H9 (cell line): ENCODE data around the gene RNF111. TPM values are rescaled to one million over a fixed set of nuclear protein-coding genes. Genes with fewer than 3 reads are reported as not detected.

Source experiments
- DNase-seq: peaks from one replicate; pipeline ENCODE4 v3.0.0-alpha.2; 2017
- H2AFZ ChIP-seq: one replicate; pipeline ENCODE4 v1.6.1; 2013; ENCODE audit warnings: mild to moderate bottlenecking, low read length, control low read depth, moderate library complexity
- H2AK5ac ChIP-seq: 2 replicates; pipeline ENCODE4 v1.6.1; 2013; ENCODE audit warnings: low read length, control low read depth, mixed read lengths; ENCODE audit not compliant: insufficient read length
- H2BK120ac ChIP-seq: one replicate; pipeline ENCODE4 v1.6.1; 2013; ENCODE audit warnings: low read depth, mild to moderate bottlenecking, low read length, control low read depth, inconsistent platforms; ENCODE audit not compliant: poor library complexity, severe bottlenecking
- H2BK12ac ChIP-seq: 2 replicates; pipeline ENCODE4 v1.6.1; 2013; ENCODE audit warnings: low read length, control low read depth, mixed read lengths, low read depth; ENCODE audit not compliant: insufficient read length
- H2BK15ac ChIP-seq: 2 replicates; pipeline ENCODE4 v1.6.1; 2013; ENCODE audit warnings: low read depth, low read length, control low read depth
- H2BK20ac ChIP-seq: one replicate; pipeline ENCODE4 v1.6.1; 2013; ENCODE audit warnings: low read depth, mild to moderate bottlenecking, low read length, control low read depth, inconsistent platforms; ENCODE audit not compliant: poor library complexity, severe bottlenecking
- H2BK5ac ChIP-seq: 2 replicates; pipeline ENCODE4 v1.6.1; 2013; ENCODE audit warnings: low read length, control low read depth, mixed read lengths; ENCODE audit not compliant: insufficient read length
- H3K14ac ChIP-seq: 2 replicates; pipeline ENCODE4 v1.6.1; 2013; ENCODE audit warnings: low read length, control low read depth; ENCODE audit not compliant: insufficient read depth
- H3K18ac ChIP-seq: 2 replicates; pipeline ENCODE4 v1.6.1; 2013; ENCODE audit warnings: low read depth, mild to moderate bottlenecking, mixed read lengths, low read length, control low read depth; ENCODE audit not compliant: insufficient read length
- H3K23ac ChIP-seq: 2 replicates; pipeline ENCODE4 v1.6.1; 2013; ENCODE audit warnings: low read length, control low read depth, mixed read lengths, low read depth; ENCODE audit not compliant: insufficient read length
- H3K23me2 ChIP-seq: 2 replicates; pipeline ENCODE4 v1.6.1; 2013; ENCODE audit warnings: low read depth, mild to moderate bottlenecking, mixed read lengths, low read length, control low read depth; ENCODE audit not compliant: insufficient read length, poor library complexity, severe bottlenecking
- H3K27ac ChIP-seq: 2 replicates; pipeline ENCODE4 v1.5.1; 2013; ENCODE audit warnings: low read length, control low read depth, mixed read lengths, low read depth; ENCODE audit not compliant: insufficient read length
- H3K27me3 ChIP-seq: 2 replicates; pipeline ENCODE4 v1.6.1; 2013; ENCODE audit warnings: low read length, control low read depth, inconsistent platforms; ENCODE audit not compliant: insufficient read depth
- H3K4ac ChIP-seq: 2 replicates; pipeline ENCODE4 v1.6.1; 2013; ENCODE audit warnings: low read depth, mild to moderate bottlenecking, control low read depth, inconsistent platforms, low read length, moderate library complexity
- H3K4me1 ChIP-seq: 2 replicates; pipeline ENCODE4 v1.6.1; 2013; ENCODE audit warnings: low read length, control low read depth, inconsistent platforms; ENCODE audit not compliant: insufficient read depth
- H3K4me2 ChIP-seq: 2 replicates; pipeline ENCODE4 v1.6.1; 2013; ENCODE audit warnings: low read length, control low read depth, mixed read lengths; ENCODE audit not compliant: insufficient read length, insufficient read depth
- H3K56ac ChIP-seq: 2 replicates; pipeline ENCODE4 v1.6.1; 2013; ENCODE audit warnings: low read depth, mild to moderate bottlenecking, mixed read lengths, low read length, control low read depth; ENCODE audit not compliant: insufficient read length
- H3K79me1 ChIP-seq: 2 replicates; pipeline ENCODE4 v1.6.1; 2013; ENCODE audit warnings: low read depth, mild to moderate bottlenecking, moderate library complexity, low read length, control low read depth, inconsistent platforms; ENCODE audit not compliant: insufficient read depth, poor library complexity, severe bottlenecking
- H3K79me2 ChIP-seq: 2 replicates; pipeline ENCODE4 v1.6.1; 2013; ENCODE audit warnings: low read length, control low read depth, inconsistent platforms; ENCODE audit not compliant: insufficient read depth
- H3K9ac ChIP-seq: 2 replicates; pipeline ENCODE4 v1.6.1; 2013; ENCODE audit warnings: low read length, control low read depth, mixed read lengths; ENCODE audit not compliant: insufficient read length; ENCODE audit errors: extremely low read depth
- H3K9me3 ChIP-seq: one replicate; pipeline ENCODE4 v1.6.1; 2013; ENCODE audit warnings: low read depth, low read length, inconsistent platforms; ENCODE audit not compliant: control insufficient read depth
- H3T11ph ChIP-seq: one replicate; pipeline ENCODE4 v1.6.1; 2013; ENCODE audit warnings: mild to moderate bottlenecking, low read length, control low read depth, inconsistent platforms
- H4K20me1 ChIP-seq: one replicate; pipeline ENCODE4 v1.6.1; 2013; ENCODE audit not compliant: control insufficient read depth, insufficient read length, insufficient read depth
- H4K5ac ChIP-seq: 2 replicates; pipeline ENCODE4 v1.6.1; 2013; ENCODE audit warnings: low read depth, mild to moderate bottlenecking, mixed read lengths, low read length, control low read depth; ENCODE audit not compliant: insufficient read length
- H4K8ac ChIP-seq: replicated peaks from 2 replicates; pipeline ENCODE4 v1.6.1; 2013; ENCODE audit warnings: low read length, control low read depth, mixed read lengths, low read depth; ENCODE audit not compliant: insufficient read length
- H4K91ac ChIP-seq: 2 replicates; pipeline ENCODE4 v1.6.1; 2013; ENCODE audit warnings: low read depth, mild to moderate bottlenecking, moderate library complexity, mixed read lengths, low read length, control low read depth; ENCODE audit not compliant: insufficient read length
- H3K27ac Mint-ChIP-seq, 3 experiments: 2 replicates in 2 of 3; 3 replicates in 1 of 3; pipeline ENCODE4 v1.8.0; 2020 to 2021; ENCODE audit warnings: mixed read lengths in 3 of 3, mild to moderate bottlenecking in 1 of 3, moderate library complexity in 1 of 3
- H3K27me3 Mint-ChIP-seq: 2 replicates; pipeline ENCODE4 v1.8.0; 2021; ENCODE audit warnings: low read depth, mild to moderate bottlenecking, moderate library complexity, mixed read lengths
- H3K36me3 Mint-ChIP-seq, 3 experiments: 2 replicates in 2 of 3; 3 replicates in 1 of 3; pipeline ENCODE4 v1.8.0; 2020 to 2021; ENCODE audit warnings: low read depth in 3 of 3, mixed read lengths in 3 of 3; ENCODE audit not compliant: insufficient read depth in 1 of 3
- H3K4me1 Mint-ChIP-seq, 2 experiments: 2 replicates each; pipeline ENCODE4 v1.8.0; 2020; ENCODE audit warnings: mixed read lengths in 2 of 2
- H3K4me3 Mint-ChIP-seq, 2 experiments: 2 replicates in 1 of 2; 3 replicates in 1 of 2; pipeline ENCODE4 v1.8.0; 2020 to 2021; ENCODE audit warnings: mild to moderate bottlenecking in 2 of 2, mixed read lengths in 2 of 2, moderate library complexity in 1 of 2
- H3K9me3 Mint-ChIP-seq, 2 experiments: 2 replicates in 1 of 2; 3 replicates in 1 of 2; pipeline ENCODE4 v1.8.0; 2020; ENCODE audit warnings: mild to moderate bottlenecking in 2 of 2, mixed read lengths in 2 of 2, moderate library complexity in 1 of 2
- CTCF ChIP-seq: fragments of 200-600 bp; sonication (generic); conservative IDR thresholded peaks from 3 replicates; pipeline ENCODE4 v1.8.0; 2021; ENCODE audit warnings: antibody characterized with exemption, mild to moderate bottlenecking
- WGBS: extraction: QIAGEN DNeasy Blood & Tissue Kit; methylation state at CpG from one replicate; pipeline ENCODE4 v1.1.7; 2013; ENCODE audit warnings: missing lambda C conversion rate, low lambda C conversion rate, mixed read lengths; ENCODE audit not compliant: insufficient read length; ENCODE audit errors: extremely low coverage; 5-methylcytosine and 5-hydroxymethylcytosine counted together
- total RNA-seq: library from RNA; stranded (reverse); gene quantifications from 2 replicates; pipeline ENCODE4 v1.2.1, GENCODE V29; 2021

Gene RNF111
- total RNA-seq, 1 experiment from 2014 or later = 28.0 TPM

GRCh38 chr15:59094077-59094476 lies 106.6 kb downstream of the RNF111 start:
- WGBS = no CpG with 5 or more reads among the region's 1 CpG
- Mint-ChIP-seq H3K27ac (no peak overlapping the region), H3K27me3 (no peaks in the 10 kb centered on the region), H3K9me3 (no peaks in the 10 kb centered on the region), H3K4me3 (no peak overlapping the region), H3K36me3 (peaks cover 3 to 43% (median 40%) of the 10 kb centered on the region in 3 experiments; a peak in 5 of 7 replicates), H3K4me1 (no peaks in the 10 kb centered on the region)
- Histone ChIP-seq H3K79me2 (no peaks in the 10 kb centered on the region), H4K8ac (no peak overlapping the region), H3K18ac (no peak overlapping the region), H2BK120ac (no peak overlapping the region), H4K91ac (no peak overlapping the region), H2BK12ac (no peak overlapping the region), H3K23ac (no peak overlapping the region), H3K27ac (no peak overlapping the region), H4K5ac (no peak overlapping the region), H2BK5ac (no peak overlapping the region), H2AFZ (no peak overlapping the region), H3K23me2 (no peaks in the 10 kb centered on the region), H3K4me1 (no peaks in the 10 kb centered on the region), H2AK5ac (no peak overlapping the region), H3K27me3 (no peaks in the 10 kb centered on the region), H3K56ac (no peak overlapping the region), H2BK15ac (no peak overlapping the region), H4K20me1 (no peaks in the 10 kb centered on the region), H2BK20ac (no peak overlapping the region), H3K4ac (no peak overlapping the region), H3K4me2 (no peak overlapping the region), H3T11ph (no peak overlapping the region), H3K9ac (no peak overlapping the region), H3K79me1 (no peaks in the 10 kb centered on the region), H3K9me3 (no peaks in the 10 kb centered on the region), H3K14ac (no peak overlapping the region)
- no peak for DNase-seq
- TF ChIP-seq CTCF = no peak
